ENCODE data around the gene PPM1H. TPM values are rescaled to one million over a fixed set of nuclear protein-coding genes. Genes with fewer than 3 reads are reported as not detected.

PPM1H gene
- total and polyA plus RNA-seq, 2 of the 8 experiments (the other 6 are each of a cell fraction or from before 2014, with no cell fraction given), result 16.4 to 36.1 TPM

DNA sequence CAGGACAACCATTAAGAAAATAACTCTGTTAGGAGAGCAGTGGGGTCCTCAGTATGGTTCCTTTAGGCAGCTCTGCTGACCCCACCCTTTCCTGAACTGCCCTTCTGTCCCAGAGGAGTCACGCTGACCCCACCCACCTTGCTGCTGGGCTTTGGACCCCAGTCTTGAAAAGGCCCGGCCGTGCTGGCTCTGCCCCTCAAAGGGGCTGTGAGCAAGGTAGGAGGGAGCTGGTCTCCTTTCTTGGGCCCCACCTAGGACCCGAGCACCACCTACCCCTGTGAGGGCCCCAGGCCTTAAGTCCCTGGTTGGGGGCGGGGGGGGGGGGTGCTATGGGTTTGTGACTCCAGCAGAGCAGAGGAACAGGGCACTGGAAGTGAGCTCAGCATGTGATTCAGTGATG lies 297.3 kb downstream of the PPM1H start:
- Histone ChIP-seq H3K4me3 (ENCODE audit: extremely low read depth in 1 of 4, insufficient read depth in 2 of 4, low read depth in 3 of 4, low read length in 4 of 4) (no peak overlapping the region), H3K9me3 (ENCODE audit: insufficient read depth in 2 of 2, low read depth in 1 of 2, low read length in 1 of 2) (no peaks in the 10 kb centered on the region), H2BK5ac (ENCODE audit: low read depth, low read length) (no peak overlapping the region; the same call in 1 of the 2 replicates), H4K91ac (replicated peaks; ENCODE audit: insufficient read length, low read length) (no peak overlapping the region), H2BK120ac (replicated peaks; ENCODE audit: low read depth, low read length) (no peak overlapping the region), H3K4me1 (replicated peaks in 1 of 4; ENCODE audit: control insufficient read depth in 3 of 4, insufficient read depth in 4 of 4, low read length in 3 of 4) (peaks cover 2 to 7% (median 4%) of the 10 kb centered on the region in 4 experiments; a peak in 5 of 7 replicates), H3K56ac (replicated peaks; ENCODE audit: insufficient read length, low read depth, low read length) (no peak overlapping the region), H3K18ac (ENCODE audit: extremely low read depth, low read length) (no peak overlapping the region), H3K27me3 (replicated peaks in 1 of 4; ENCODE audit: control insufficient read depth in 3 of 4, extremely low read depth in 1 of 4, insufficient read depth in 3 of 4, low read length in 3 of 4) (peaks cover 2 to 14% (median 11%) of the 10 kb centered on the region in 4 experiments), H4K5ac (ENCODE audit: insufficient read length, low read depth, low read length) (no peak overlapping the region), H3K79me1 (ENCODE audit: low read depth, low read length) (no peaks in the 10 kb centered on the region; the same call in 1 of the 2 replicates), H2BK12ac (ENCODE audit: low read depth, low read length) (no peak overlapping the region), H2BK20ac (ENCODE audit: low read length) (no peak overlapping the region), H2AFZ (ENCODE audit: low read length) (no peak overlapping the region), H3K27ac (ENCODE audit: low read depth, low read length) (no peak overlapping the region), H3K79me2 (ENCODE audit: control insufficient read depth in 1 of 2, insufficient read depth in 2 of 2, low read length in 2 of 2) (no peaks in the 10 kb centered on the region), H3K4ac (replicated peaks; ENCODE audit: insufficient read length, low read depth, low read length) (no peak overlapping the region), H3K23me2 (ENCODE audit: low read depth, low read length) (no peaks in the 10 kb centered on the region), H3K36me3 (ENCODE audit: control insufficient read depth in 2 of 4, insufficient read depth in 4 of 4, low read length in 3 of 4) (no peaks in the 10 kb centered on the region), H3K14ac (ENCODE audit: insufficient read length) (no peak overlapping the region), H3K9ac (replicated peaks in 1 of 4; ENCODE audit: extremely low read depth in 1 of 4, low read depth in 3 of 4, low read length in 3 of 4) (no peak overlapping the region), H3K23ac (ENCODE audit: insufficient read length) (no peak overlapping the region), H2BK15ac (ENCODE audit: low read length) (no peak overlapping the region), H3K4me2 (ENCODE audit: insufficient read depth in 1 of 2, low read depth in 2 of 2, low read length in 2 of 2) (no peak overlapping the region), H2AK5ac (ENCODE audit: low read depth, low read length) (no peak overlapping the region), H4K20me1 (replicated peaks in 1 of 2; ENCODE audit: control insufficient read depth in 1 of 2, insufficient read depth in 2 of 2, low read length in 2 of 2) (no peaks in the 10 kb centered on the region), H4K8ac (ENCODE audit: extremely low read depth, insufficient read depth, low read length) (no peak overlapping the region)
- TF ChIP-seq POLR2A (IDR thresholded peaks at IDR 0.05; ENCODE audit: control extremely low read depth in 1 of 2, low read depth in 2 of 2, low read length in 2 of 2), result no peak
- TF ChIP-seq TBP (IDR thresholded peaks at IDR 0.05; ENCODE audit: low read depth, low read length), result no peak
- TF ChIP-seq GABPA (IDR thresholded peaks at IDR 0.05; ENCODE audit: borderline replicate concordance, insufficient read depth, low read length), result no peak
- no peak for TF ChIP-seq POU5F1 (IDR thresholded peaks at IDR 0.05; ENCODE audit: low read depth, low read length)
- TF ChIP-seq BCL11A (IDR thresholded peaks at IDR 0.05; ENCODE audit: low read depth in 2 of 2, low read length in 2 of 2), result no peak
- no peak for TF ChIP-seq RAD21 (IDR thresholded peaks at IDR 0.05 in 1 of 2, conservative IDR thresholded peaks at IDR 0.05 in 1 of 2; ENCODE audit: low read depth in 2 of 2, low read length in 2 of 2)
- TF ChIP-seq NRF1 (IDR thresholded peaks at IDR 0.05; ENCODE audit: low read depth, low read length), result no peak
- no peak for TF ChIP-seq KDM4A (IDR thresholded peaks at IDR 0.05; ENCODE audit: low read depth, low read length, severe bottlenecking)
- no peak for TF ChIP-seq CHD1 (IDR thresholded peaks at IDR 0.05; ENCODE audit: low read depth, low read length)
- TF ChIP-seq BRCA1 (IDR thresholded peaks at IDR 0.05; ENCODE audit: low read depth, low read length), result no peak
- TF ChIP-seq TAF1 (IDR thresholded peaks at IDR 0.05; ENCODE audit: low read depth, low read length), result no peak
- no peak for TF ChIP-seq MAFK (IDR thresholded peaks at IDR 0.05; ENCODE audit: low read depth, low read length)
- ChIA-PET CTCF (ENCODE audit: partially characterized antibody) (interaction anchor here (1.2 to 2.4 kb wide), 2 partner anchors 12 to 156 kb away, joined by 3 to 8 read pairs; no protein-coding TSS in a partner anchor), POLR2A (ENCODE audit: partially characterized antibody) (interaction anchor here (0.7 kb wide), 2 partner anchors 17 to 19 kb away, joined by 3 to 4 read pairs; no protein-coding TSS in a partner anchor)
- 67% methylated on average over 5 of the region's 5 CpGs; no CpG with 5 or more reads in 1 of the 2 experiments for WGBS, 2 experiments (ENCODE audit: extremely low coverage in 1 of 2, insufficient coverage in 1 of 2, insufficient read length in 1 of 2, insufficient replicate concordance in 2 of 2, low coverage in 1 of 2, low lambda C conversion rate in 2 of 2, missing lambda C conversion rate in 1 of 2)
- no peak for DNase-seq (ENCODE audit: low read depth in 1 of 2, low spot score in 2 of 2)
- no peak for FAIRE-seq
